Measurements from ENCODE around the gene TMCO1. TPM values are rescaled to one million over a fixed set of nuclear protein-coding genes. Genes with fewer than 3 reads are reported as not detected.

The TMCO1 gene
- total RNA-seq, 1 donor from 2014 or later, result 101 TPM

- Mint-ChIP-seq H3K27ac (ENCODE audit: unreplicated experiment) (no peak overlapping the region), H3K4me3 (ENCODE audit: unreplicated experiment) (no peak overlapping the region), H3K36me3 (ENCODE audit: unreplicated experiment) (peaks cover 62% of the 10 kb centered on the region), H3K9me3 (ENCODE audit: unreplicated experiment) (peaks cover 8% of the 10 kb centered on the region), H3K4me1 (ENCODE audit: unreplicated experiment) (peaks cover 5% of the 10 kb centered on the region), H3K27me3 (ENCODE audit: unreplicated experiment) (no peaks in the 10 kb centered on the region)
- no peak for DNase-seq (ENCODE audit: extremely low spot score, unreplicated experiment)
- TF ChIP-seq CTCF (IDR thresholded peaks at IDR 0.05), result no peak
Measured at GRCh38 chr1:165678509-165678908, 90.2 kb downstream of the TMCO1 start.

Other genes with a start within 250 kb of the TMCO1 start
- not detected in 2 replicates for gene LRRC52, start 224.9 kb downstream of the TMCO1 start, total RNA-seq
- 130 and 139 TPM in 2 replicates for gene MGST3, start 137.6 kb downstream of the TMCO1 start, total RNA-seq
- 37.1 and 43.3 TPM in 2 replicates for gene ALDH9A1, start 70.3 kb downstream of the TMCO1 start, total RNA-seq
- 49.8 and 50.1 TPM in 2 replicates for gene UCK2, start 58.7 kb upstream of the TMCO1 start, total RNA-seq